Ovary (tissue), 9 donors: ENCODE results near the gene PROX1. TPM values are rescaled to one million over a fixed set of nuclear protein-coding genes. Genes with fewer than 3 reads are reported as not detected.

Experiments used
- DNase-seq, 5 donors: peaks; one replicate each; pipeline ENCODE4 v3.0.0-alpha.2; 2019 to 2020
- H3K27ac ChIP-seq, 2 donors: fragments of 200-600 bp; one replicate each; pipeline versions ENCODE4 v1.5.1 to v1.8.0; 2019 to 2022
- H3K27me3 ChIP-seq: fragments of 200-600 bp; one replicate; pipeline ENCODE4 v1.8.0; 2022
- H3K36me3 ChIP-seq: fragments of 200-600 bp; sonication (generic); one replicate; pipeline ENCODE4 v1.5.1; 2019
- H3K4me1 ChIP-seq: one replicate; pipeline ENCODE4 v1.8.1; 2013; ENCODE audit warnings: mild to moderate bottlenecking, moderate library complexity; ENCODE audit not compliant: insufficient read depth
- H3K4me3 ChIP-seq: fragments of 200-600 bp; sonication (generic); one replicate; pipeline ENCODE4 v1.5.1; 2017
- H3K9me3 ChIP-seq, 2 donors: fragments of 200-600 bp in 1 of 2; sonication (generic) in 1 of 2; one replicate each; pipeline versions ENCODE4 v1.5.1 to v1.8.1; 2013 to 2019; ENCODE audit warnings: mild to moderate bottlenecking in 1 of 2, moderate library complexity in 1 of 2
- CTCF ChIP-seq, 3 donors: fragments of 450-650 bp in 2 of 3; fragments of 200-600 bp in 1 of 3; IDR thresholded peaks; one replicate each; pipeline versions ENCODE4 v1.5.1 to v1.8.0; 2016 to 2022; ENCODE audit warnings: antibody characterized with exemption in 3 of 3, mild to moderate bottlenecking in 1 of 3
- EP300 ChIP-seq: sonication (generic); formaldehyde crosslinking; IDR thresholded peaks from one replicate; pipeline ENCODE4 v1.6.1; 2017; ENCODE audit warnings: antibody characterized with exemption
- POLR2A ChIP-seq: fragments of 450-650 bp; IDR thresholded peaks from one replicate; pipeline ENCODE4 v1.6.1; 2017; ENCODE audit warnings: antibody characterized with exemption, mild to moderate bottlenecking, moderate library complexity
- WGBS, 3 donors: extraction: QIAGEN DNeasy Blood & Tissue Kit in 1 of 3; methylation state at CpG; one replicate each; pipeline versions ENCODE4 v1.1.5 to v1.1.7; 2013 to 2017; 5-methylcytosine and 5-hydroxymethylcytosine counted together
- intact Hi-C, 4 donors: fragments of 100-400 bp; cut with DNase I; formaldehyde crosslinking; loops; one replicate each; pipeline versions ENCODE4 v1.11.0 to v1.15.1; 2022 to 2023
- polyA plus RNA-seq, 2 donors: library from polyadenylated mRNA; stranded (reverse); fragments of 200-250 nt in 1 of 2; fragments of 350-450 nt in 1 of 2; fragmentation: Illumina TruSeq in 1 of 2; extraction: RNeasy Lipid Tissue Mini Kit (QIAGEN cat#74804) in 1 of 2; gene quantifications; one replicate each; pipeline ENCODE4 v1.2.3, GENCODE V29; 2013 to 2014
- total RNA-seq, 7 donors: library from RNA; depleted of rRNA in 2 of 7; stranded (reverse); fragments of >200 nt in 2 of 7; fragmentation: NEBNext Ultra II Directional in 3 of 7; extraction: Animal tissue kit (Norgen Biotek cat#: 25700) in 3 of 7; gene quantifications; one replicate each; pipeline versions ENCODE4 v1.1.0 to v1.2.4, GENCODE V29; 2016 to 2023
- donor health status: DM: no; HTN: no; CAD: no; lungs with moderate emphysema.
- donor health status: DM: no; HTN: no; CAD: no.
- donor health status: Bipolar disorder and iron deficiency.
- donor health status: DM: yes; HTN: yes; CAD: no.
- donor health status: DM: no; HTN: no; CAD: no.
- donor health status: DM: yes; HTN: yes; CAD: no.

The PROX1 gene
- total and polyA plus RNA-seq, 9 donors: 3.6 to 23.6 (median 13.2) TPM

GRCh38 chr1:214043167-214043566 is 55.4 kb downstream of the PROX1 start:
- Histone ChIP-seq H3K27ac (no peak overlapping the region), H3K9me3 (no peaks in the 10 kb centered on the region), H3K36me3 (no peaks in the 10 kb centered on the region), H3K4me3 (no peak overlapping the region), H3K27me3 (no peaks in the 10 kb centered on the region), H3K4me1 (no peaks in the 10 kb centered on the region)
- intact Hi-C loops: no loop called here
- WGBS, 3 donors: 79 to 80% (median 79%) methylated on average over 3 of the region's 3 CpGs
- TF ChIP-seq CTCF (IDR thresholded peaks at IDR 0.05) (no peak), EP300 (no peak), POLR2A (no peak)
- DNase-seq: no peak

GRCh38 chr1:214044438-214045214 is 56.9 kb downstream of the PROX1 start:
- no peaks in the 10 kb centered on the region for H3K4me1 ChIP-seq
- TF ChIP-seq CTCF (IDR thresholded peaks at IDR 0.05) (no peak), POLR2A (no peak)
- intact Hi-C loops: no loop called here
- WGBS, 3 donors: 89 to 96% (median 93%) methylated on average over 4 of the region's 4 CpGs
- H3K4me3 ChIP-seq: no peak overlapping the region
- no peaks in the 10 kb centered on the region for H3K9me3 ChIP-seq
- H3K27ac ChIP-seq: no peak overlapping the region
- H3K27me3 ChIP-seq: no peaks in the 10 kb centered on the region
- H3K36me3 ChIP-seq: no peaks in the 10 kb centered on the region
- DNase-seq: no peak

- TF ChIP-seq EP300: no peak
- Histone ChIP-seq H3K27me3 (no peaks in the 10 kb centered on the region), H3K4me1 (no peaks in the 10 kb centered on the region), H3K36me3 (no peaks in the 10 kb centered on the region), H3K9me3 (no peaks in the 10 kb centered on the region), H3K27ac (no peak overlapping the region), H3K4me3 (no peak overlapping the region)
- intact Hi-C loops: no loop called here
- no peak for DNase-seq
- WGBS, 3 donors: 45 to 48% (median 45%) methylated on average over 9 of the region's 9 CpGs
Measured at GRCh38 chr1:214050513-214051401, 63.0 kb downstream of the PROX1 start.

GRCh38 chr1:214051786-214052185 is 64.0 kb downstream of the PROX1 start:
- intact Hi-C loops: no loop called here

More at GRCh38 chr1:214051786-214052185, 64.0 kb downstream of the PROX1 start:
- 90 to 98% (median 97%) methylated on average over 4 of the region's 4 CpGs for WGBS, 3 donors
- no peak overlapping the region for H3K27ac ChIP-seq
- H3K9me3 ChIP-seq: no peaks in the 10 kb centered on the region
- H3K4me1 ChIP-seq: no peaks in the 10 kb centered on the region
- no peak for DNase-seq
- H3K4me3 ChIP-seq: no peak overlapping the region
- H3K27me3 ChIP-seq: no peaks in the 10 kb centered on the region
- no peaks in the 10 kb centered on the region for H3K36me3 ChIP-seq
- no peak for TF ChIP-seq CTCF (IDR thresholded peaks at IDR 0.05)
- no peak for TF ChIP-seq EP300
- TF ChIP-seq POLR2A: no peak
